Left forelimb (tissue), 1 donor: Measurements from ENCODE around the gene IQSEC1.

Source experiments
- DNase-seq: peaks from one replicate; pipeline ENCODE4 v3.0.0-alpha.2; 2018; ENCODE audit warnings: low spot score

Gene IQSEC1

DNA sequence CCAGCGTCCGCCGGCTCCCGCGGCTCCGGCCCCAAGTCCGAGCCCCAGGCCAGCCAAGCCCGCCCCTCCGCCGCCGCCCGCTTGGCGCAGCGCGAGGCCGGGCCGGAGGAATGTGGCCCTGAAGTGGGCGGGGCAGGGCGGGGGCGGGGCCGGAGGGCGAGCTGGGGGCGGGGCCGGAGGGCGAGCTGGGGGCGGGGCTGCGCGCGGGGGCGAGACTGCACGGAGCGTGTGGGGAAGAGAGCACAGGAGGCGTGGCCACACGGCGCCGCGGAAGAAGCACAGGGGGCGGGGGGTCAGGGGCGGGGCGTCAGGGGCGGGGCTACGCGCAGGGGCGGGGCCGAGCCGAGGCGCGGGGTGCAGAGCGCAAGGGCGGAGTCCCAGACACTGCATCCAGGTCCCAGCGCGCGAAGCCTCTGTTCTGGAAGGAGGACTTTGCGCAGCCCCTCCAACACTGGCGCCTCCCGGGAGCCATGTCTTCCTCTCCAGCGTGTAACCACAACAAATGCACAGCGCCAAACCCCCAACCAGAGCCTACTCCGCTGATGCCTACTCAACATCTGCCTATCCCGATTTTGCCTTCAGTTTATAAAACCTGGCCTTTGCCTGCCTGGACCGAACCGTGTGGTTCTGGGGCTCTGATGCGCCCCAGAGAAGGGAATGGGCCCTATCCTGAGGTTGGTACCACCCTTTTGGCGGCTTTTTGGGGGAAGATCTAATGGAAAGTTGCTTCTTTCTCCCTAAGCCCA lies 105.5 kb downstream of the IQSEC1 start:
- DNase-seq: peak; percentile 96

DNA sequence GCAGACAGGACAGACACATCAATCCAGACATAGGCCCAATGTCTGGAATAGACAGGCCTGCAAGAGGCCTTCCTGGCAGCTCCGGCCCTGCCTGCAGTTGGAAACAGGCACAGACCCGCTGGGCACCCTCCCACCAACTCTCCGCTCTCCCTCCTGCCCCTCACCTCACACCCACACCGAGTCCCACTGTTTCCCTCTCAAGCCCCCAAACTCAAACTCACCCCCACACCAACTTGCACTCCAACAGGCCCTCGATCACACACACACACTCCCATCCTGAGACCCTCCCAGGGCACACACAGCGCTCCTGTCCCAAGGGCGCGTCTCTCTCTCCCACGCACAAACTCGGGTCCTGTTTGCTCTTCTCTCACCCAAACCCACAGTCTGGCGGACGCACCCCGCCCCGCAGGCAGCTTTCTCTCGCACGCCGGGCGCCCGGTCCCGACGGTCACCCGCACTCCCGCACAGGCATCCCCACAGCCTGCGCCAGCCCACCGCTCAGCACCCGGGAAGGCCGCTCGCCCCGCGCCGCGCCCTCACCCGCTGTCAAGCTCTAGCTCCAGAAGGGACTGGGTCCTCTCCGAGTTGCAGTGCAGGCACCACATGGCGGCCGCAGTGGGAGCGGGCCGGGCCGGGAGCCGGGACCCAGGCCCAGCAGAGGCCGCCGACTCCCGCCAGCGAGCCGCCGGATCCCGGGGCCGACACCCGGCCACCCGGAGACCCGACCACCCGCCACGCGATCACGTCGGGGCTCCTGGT lies 106.2 kb downstream of the IQSEC1 start:
- no peak for DNase-seq

DNA sequence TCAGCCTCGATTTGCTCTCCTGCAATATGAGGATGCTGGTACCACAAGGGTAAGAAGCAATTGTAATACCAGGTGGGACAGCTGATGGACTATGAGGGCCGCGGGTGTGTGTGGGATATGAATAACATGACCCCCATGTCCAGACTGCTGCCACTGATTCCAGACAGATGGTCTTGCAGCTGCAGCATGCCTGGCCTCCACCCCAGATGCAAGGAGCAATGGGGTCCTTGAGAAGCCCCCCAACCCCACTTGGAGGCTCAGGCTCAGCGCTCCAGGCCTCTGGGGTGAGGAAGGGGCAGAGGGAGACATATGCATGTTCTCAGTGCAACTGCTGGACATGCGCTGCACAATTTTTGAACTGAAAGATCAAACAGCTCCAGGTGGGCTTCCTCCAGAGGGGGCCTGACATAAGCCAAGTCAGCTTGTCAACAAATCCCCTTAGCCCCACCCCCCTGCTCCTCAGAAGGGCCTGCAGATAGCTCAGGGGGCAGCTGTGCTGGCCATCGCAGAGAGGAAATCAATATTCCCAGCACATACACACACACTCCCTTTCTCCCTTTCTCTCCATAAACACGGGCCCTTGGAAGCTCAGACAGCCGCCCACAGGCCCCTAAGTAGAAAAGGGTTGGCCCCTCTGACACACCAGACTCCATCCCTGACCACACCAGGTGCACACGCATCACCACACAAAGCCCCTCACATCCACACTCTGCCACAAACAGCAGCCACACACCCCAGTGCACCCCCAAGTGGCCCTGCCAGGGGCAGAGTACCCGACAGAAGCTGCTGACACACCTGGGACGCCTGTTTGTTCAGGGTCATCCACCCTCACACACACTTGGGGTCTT lies 107.0 kb downstream of the IQSEC1 start:
- no peak for DNase-seq

DNA sequence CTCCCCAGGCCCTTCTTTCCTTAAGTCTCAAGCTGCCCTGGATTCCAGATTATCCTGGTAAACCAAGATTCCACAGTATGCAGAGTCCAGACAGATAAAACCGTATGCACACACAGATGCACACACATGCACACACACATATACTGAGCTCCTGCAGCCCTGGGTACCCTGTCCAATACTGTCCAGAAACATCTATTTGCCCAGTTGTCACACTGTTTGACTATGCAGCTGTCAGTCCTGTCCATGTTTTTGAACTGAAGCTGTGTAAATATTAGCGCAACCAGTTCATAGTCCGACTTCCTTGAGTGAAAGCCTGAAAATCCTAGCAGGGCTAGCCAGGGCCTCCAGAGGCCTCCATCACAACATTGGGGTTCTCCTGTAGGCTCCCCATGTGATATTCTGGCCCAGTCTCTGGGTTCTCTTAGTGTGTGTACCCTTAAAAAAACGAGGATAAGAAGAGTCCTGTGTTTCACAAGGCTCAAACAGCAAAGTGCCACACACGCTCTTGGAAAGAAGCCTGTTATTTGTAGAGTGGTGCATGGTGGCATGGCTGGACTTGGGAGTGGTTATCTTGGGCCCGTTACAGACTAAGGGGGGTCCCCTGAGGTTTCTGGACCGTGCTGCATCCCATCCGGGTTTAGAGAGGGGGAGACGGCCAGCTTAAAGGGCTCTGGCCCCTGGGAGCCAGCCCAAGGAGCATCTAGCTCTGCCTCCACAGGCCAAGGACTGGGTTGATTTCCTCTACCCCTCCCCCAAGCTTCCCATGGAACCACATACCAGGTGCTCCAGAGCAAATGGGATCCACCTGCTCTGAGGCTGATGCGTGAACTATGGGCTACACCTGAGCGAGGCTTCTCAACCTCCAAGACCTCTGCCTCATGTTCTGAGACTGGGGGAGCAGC lies 108.3 kb downstream of the IQSEC1 start:
- no peak for DNase-seq

DNA sequence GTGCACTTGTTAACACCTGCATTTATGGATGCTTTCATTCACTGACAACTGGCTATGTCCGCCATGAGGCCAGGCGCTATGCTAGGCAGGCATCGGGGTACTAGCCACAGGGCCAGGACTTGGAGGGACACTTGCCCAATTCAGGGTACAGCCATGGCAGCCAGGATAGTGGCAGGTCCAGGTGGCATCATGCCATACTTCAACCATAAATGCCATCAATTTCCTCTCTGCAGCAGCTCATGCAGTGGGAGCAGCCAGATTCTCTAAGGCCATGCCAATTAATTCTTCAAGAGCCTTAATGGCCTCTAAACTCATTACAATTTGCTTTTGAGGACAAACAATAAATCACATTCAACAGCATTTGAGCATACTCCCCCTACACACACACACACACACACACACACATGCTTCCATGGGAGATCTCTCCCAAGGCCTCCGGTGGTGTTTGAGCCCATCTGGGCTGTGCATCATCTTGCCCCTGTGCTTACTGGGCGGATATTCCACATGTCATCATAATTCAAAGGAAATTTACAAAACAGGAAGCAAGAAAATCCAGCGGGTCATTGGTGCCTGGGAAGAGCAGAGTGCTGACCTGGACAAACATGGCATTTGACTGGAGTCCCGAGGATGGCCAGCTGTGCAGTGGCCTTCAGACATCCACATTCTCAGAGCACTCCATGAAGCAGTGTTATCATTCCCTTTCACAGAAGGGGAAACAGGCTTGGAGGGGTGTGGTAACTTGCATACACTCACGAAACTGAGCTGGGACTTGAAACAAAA lies 109.1 kb downstream of the IQSEC1 start:
- no peak for DNase-seq

DNA sequence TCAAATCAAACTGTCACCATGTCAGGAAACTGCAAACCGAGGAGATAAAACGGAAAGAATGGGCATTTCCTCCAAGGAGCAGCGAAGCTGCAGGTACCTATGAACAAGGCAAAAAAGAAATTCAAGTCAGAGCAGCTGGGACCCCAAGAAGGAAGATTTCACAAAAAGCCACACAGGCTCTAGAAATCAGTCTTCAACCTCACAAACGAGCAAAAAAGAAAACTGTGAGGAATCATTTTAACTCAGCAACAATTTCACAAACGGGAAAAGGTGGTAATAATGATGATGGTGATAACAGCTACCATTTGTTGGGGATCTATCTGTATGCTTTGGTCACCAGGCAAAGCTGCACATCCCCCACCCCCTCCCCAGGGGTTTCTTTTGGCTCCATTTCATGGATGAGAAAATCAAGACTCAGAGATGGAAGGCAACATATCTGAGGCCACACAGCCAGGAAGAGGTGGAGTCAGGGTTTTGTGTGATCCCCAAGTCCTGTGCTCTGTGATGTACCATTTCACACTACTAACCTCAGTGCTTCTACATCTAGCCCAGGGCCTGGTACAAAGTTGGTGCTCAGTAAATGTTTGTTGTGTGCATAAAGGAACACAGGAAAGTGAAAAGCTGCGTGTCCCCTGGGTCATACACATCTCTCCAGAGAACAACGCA lies 109.9 kb downstream of the IQSEC1 start:
- DNase-seq: no peak

DNA sequence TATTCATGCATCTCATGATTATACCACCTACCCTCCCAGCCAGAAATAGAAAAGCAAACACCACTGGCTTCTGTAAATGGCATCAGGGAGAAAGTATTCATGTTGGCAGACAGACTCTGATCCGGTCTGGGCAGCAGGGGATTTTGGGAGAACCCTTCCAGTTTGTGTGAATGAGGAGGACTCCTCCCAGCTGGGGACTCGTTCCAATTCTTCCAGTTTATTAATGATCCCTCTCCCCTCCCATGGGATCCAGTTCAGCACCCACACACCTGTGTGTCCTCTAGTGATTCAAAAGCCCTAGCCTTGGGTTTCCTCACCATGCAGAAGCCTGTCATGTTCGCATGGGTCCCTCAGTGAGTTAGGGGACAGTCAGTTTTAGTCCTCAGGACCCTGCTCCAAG lies 110.9 kb downstream of the IQSEC1 start:
- DNase-seq: no peak

DNA sequence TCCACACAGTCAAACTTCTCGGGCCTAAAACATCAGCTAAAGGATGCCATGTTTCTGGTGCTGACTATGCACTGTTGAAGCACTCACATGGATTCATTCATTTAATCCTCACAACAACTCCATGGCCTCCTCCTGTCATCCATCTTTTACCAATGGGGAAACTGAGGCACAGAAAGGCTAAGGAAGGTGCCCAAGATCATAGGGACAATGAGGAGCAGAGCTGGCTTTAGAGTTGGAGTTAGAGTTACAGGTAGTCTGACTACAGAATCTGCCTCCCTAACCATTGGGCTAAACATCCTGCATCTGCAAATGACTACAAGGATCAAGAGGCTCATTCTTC lies 111.6 kb downstream of the IQSEC1 start:
- no peak for DNase-seq

DNA sequence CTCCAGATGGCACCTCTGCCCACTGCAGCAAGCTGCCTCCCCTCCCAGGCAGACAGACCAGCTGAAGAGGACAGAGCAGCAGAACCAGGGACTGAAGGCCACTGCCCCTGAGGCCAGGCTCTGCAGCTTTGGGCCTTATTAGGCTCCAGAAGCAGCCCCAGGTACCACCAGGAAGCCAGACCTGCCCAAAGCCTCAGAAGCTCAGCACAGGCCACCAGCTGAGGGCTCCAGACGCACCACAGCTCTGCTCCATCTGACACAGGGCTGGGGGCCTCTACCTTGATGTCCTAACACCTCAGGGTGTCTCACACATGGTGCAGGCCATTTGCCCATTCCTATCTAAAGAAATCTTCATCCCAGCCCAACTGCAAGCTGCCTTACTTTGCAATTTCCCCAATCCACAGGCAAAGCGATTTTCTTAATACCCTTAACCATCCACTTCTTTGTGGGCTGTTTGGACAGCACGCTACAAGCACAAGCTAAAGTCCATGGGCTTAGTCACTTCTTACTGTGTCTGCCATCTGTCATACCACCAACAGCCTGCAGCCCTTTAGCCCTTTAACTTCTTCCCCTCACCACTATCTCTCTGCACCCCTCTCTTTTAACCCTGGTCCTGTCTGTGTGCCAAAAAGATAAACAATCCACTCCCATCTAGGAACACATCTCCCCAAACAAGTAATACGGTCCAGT lies 112.1 kb downstream of the IQSEC1 start:
- DNase-seq: no peak

DNA sequence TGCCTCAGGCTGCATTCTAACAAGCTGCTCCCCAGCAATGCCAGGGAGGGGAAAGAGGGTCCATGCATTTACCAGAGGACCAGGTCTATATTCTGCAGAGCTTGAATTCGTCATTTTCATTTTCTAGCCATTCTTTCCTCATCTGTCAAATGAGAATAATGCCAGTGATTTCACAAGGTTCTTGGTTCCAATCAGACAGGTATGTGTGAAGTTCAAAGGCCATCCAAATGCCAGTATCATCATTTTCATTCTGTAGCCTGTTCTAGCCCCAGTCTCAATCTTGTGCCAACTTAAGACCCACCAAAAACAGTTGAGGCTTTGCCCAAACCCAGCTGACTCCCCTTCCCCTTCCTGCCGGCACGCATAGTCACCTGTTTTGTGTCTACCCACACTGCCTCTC lies 112.7 kb downstream of the IQSEC1 start:
- DNase-seq: no peak

DNA sequence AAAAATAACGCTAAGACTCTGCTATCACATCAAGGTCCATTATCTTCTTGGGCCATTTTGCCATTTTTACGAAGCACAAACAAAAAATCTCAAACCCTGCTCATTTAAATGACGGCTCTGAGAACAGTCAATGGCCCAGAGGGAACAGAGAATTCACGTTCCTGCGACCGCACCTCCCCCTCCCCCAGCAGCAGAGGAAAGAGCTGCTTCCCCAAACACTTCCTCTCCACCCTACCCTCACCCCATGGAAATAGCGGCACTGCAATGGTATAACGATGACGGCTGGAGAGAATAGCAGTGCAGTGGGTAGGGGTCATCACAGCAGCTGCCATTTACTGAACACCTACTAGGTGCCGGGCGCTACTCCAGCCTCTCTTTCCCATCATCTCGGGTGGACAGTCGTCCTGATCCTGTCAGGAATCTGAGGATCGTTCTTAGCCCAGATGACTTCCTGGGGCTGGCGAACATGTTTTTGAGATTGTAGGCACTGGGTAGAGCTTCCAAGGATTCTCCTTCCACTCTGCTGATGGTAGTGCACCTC lies 113.3 kb downstream of the IQSEC1 start:
- no peak for DNase-seq

DNA sequence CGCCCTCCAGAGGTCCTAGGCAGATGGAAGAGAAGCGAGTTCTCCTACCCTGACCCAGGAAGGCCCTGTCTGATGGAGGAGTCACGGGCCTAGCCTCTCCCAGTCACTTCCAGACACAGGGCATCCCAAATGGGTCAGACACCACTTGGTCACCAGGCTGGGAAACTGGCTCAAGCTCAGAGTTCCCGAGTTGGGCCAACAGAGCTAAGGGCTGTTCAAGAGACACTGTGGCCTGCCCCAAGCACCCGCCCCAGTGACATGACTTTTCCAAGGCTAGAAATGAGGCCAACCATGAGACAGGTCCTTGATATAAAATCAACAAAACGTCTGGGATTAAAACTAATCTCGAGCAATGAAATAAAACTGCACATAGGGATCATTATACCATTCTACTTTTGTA lies 113.8 kb downstream of the IQSEC1 start:
- DNase-seq: no peak

DNA sequence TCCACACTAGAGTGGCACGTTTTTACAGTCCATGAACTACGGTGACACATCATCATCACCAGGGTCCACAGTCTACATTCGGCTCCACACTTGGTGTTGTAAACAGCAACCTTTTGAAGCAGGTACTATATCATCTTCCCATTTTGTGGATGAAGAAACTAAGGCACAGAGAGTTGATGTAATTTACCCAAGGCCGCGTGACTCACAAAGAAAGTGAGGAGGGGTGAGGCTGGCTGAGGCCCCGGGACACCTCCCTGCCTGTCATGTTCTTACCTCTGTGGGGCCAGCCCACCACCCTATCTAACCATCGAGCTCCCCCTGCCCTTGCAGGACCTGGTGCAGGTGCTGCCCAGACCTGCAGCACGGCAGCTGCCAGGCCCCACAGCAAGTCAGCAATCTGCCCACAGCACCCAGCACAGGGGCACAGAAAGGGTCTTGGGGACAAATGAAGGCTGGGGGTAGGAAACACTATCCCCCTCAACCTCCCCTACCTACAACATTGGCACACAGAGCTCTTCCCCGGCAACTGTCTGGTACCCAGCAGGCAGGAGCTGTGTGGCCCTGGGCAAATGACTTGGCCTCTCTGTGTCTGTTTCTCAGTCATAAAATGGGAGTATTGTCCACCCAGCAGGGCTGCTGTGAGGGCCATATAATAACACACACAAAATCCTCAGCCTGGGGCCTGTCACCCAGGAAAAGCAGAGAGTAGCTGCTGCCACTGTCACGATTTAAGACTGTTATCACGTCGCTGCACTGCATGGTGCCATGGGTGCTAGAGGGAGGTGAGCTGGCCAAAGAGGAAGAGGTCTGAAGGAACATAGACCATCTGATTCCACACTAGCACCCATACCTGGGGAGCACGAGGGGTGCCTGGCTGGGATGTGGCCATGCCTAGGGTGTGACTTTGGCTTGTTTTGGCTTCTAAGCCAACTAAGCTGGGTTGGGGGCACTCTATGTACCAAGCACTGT lies 115.1 kb downstream of the IQSEC1 start:
- no peak for DNase-seq

DNA sequence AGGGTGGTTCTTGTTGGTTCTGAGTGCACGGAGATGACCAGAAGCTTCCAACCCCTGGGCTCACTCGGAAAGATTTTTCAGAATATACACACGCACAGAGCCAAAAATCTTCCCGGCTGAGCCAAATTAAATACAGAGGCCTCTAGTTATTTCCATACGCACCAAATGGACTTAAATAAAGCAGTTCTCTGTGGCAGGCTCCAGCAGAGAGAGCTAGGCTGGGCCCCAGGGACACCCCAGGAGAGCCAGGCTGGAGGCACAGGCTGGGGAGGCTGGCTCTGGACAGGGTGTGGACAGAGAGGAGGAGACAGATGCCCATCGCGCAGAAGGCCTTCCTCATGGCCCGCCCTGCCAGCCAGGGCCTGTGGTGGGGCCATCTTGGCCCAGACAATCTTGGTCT lies 115.9 kb downstream of the IQSEC1 start:
- no peak for DNase-seq

DNA sequence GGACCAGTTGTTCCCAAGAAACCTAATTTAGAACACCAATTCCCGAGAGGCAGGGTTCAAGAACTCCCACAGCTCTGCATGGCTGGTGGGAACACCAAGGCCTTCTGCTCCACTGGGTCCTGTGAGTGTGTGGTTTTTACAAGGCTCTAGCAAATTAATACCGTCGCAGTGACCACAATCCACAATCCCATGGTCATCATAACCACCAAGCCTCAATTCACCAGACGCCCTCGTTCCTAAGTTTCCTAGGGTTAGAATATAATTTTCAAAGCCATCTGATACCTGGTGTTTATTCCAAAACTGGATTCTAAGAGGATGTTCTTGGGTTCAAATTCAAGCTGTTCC lies 116.9 kb downstream of the IQSEC1 start:
- DNase-seq: no peak

DNA sequence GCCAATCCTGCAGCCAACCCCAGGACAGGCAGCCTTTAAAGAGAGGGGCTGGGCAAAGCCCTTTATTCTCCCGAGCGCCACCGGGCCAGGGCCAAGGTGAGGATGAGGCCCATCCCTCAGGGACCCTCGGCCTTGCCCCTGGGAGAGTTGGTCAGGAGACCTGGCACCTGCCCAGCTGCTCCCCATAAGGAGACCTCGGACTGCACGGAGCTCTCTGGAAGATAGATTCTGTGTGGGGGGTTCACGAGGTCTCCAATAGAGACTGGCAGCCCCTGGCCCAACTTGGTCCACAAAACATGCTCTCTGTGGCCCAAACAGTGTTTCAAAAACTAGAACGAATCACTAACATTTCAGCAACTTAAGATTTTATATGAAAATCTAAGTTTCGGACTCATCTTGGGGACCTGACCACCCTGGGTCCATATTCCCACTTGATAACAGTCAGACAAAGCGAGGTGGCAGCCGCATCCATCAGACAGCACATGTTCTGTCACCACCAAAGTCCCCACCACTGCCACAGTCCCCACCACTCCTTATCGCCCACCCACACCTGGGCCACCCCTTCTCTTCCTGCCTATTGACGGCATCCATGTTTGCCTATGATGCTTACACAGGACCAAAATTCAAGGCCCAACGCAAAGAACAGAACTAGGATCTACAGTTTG lies 117.4 kb downstream of the IQSEC1 start:
- DNase-seq: no peak

DNA sequence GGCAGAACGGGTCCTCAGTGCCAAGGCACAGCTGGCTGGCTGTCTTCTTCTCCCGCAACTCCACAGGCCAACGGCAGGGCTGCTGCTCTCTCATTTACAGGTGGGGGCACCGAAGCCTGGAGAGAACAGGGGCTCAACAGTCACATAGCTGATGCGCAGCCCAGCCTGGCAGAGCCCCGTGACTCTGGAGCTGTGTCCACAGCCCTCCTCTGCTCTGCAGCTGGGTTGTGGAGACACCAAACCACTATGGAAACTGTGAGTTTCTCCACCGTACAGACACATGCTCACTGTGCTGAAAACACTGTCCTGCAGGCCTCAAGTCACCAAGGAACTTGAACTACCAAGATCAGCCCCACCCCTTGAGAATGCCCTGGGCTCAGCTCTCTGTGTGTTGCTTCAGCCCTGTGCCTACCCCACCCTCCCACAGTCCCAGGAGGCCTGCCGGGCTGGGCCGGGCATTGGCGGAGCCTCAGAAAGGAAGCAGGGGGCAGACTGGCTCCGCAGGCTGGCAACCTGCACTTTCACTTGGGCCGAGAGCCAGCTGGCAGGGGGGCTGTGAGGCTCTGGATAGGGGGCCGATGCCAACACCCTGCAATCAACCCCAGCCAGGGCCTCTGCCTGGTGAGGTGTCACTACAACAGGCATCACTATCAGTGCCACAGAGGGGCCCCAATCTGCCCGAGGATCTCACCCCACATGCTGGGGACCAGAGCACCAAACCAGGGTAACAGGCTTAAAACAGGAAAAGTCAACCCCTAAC lies 118.2 kb downstream of the IQSEC1 start:
- peak; percentile 79 for DNase-seq
